GM18909 (cell line): Measurements from ENCODE around the gene CDC42BPG.
A peak's percentile ranks its signal among the peaks of the same experiment; 100 is the strongest.
"Not testable (repeated sequence)": the region's sequence is repeated elsewhere in the genome, so short reads cannot be mapped to it uniquely, and the experiment has no call there.

Experiments used
- ATAC-seq: cut with Tn5 transposase; IDR thresholded peaks from one replicate; pipeline ENCODE4 v1.9.1; 2021; ENCODE audit warnings: mild to moderate bottlenecking; ENCODE audit not compliant: unreplicated experiment, poor library complexity

CDC42BPG gene

GRCh38 chr11:64852804-64853509 is 8.5 kb upstream of the CDC42BPG start:
- no peak for ATAC-seq

GRCh38 chr11:64851831-64852351 is 7.4 kb upstream of the CDC42BPG start:
- peak; percentile 20 for ATAC-seq

GRCh38 chr11:64850979-64851567 is 6.6 kb upstream of the CDC42BPG start:
- ATAC-seq: peak; percentile 64

GRCh38 chr11:64849598-64850356 is 5.3 kb upstream of the CDC42BPG start:
- no peak for ATAC-seq

GRCh38 chr11:64848826-64849597 is 4.6 kb upstream of the CDC42BPG start:
- ATAC-seq: no peak

- no peak for ATAC-seq
Observed at GRCh38 chr11:64848214-64848825, 3.9 kb upstream of the CDC42BPG start.

- ATAC-seq: no peak
Observed at GRCh38 chr11:64846998-64847666, 2.7 kb upstream of the CDC42BPG start.

GRCh38 chr11:64845776-64846129 is 1.3 kb upstream of the CDC42BPG start:
- not testable (repeated sequence) for ATAC-seq

GRCh38 chr11:64845129-64845775 is 799 bp upstream of the CDC42BPG start:
- no peak for ATAC-seq

- ATAC-seq: no peak
Observed at GRCh38 chr11:64843686-64844329, 645 bp downstream of the CDC42BPG start.

GRCh38 chr11:64842851-64843685 is 1.4 kb downstream of the CDC42BPG start:
- no peak for ATAC-seq

- no peak for ATAC-seq
Observed at GRCh38 chr11:64842366-64842759, 2.1 kb downstream of the CDC42BPG start.

- ATAC-seq: no peak
Observed at GRCh38 chr11:64841592-64842365, 2.7 kb downstream of the CDC42BPG start.

- ATAC-seq: no peak
Observed at GRCh38 chr11:64839887-64840782, 4.3 kb downstream of the CDC42BPG start.

GRCh38 chr11:64839335-64839734 is 5.1 kb downstream of the CDC42BPG start:
- ATAC-seq: no peak
